GM12875 (cell line): ENCODE results near the gene WNK4.

Source experiments
- H3K4me3 ChIP-seq: one replicate; pipeline ENCODE4 v1.5.1; 2011; ENCODE audit warnings: low read depth, low read length, control low read depth
- CTCF ChIP-seq: IDR thresholded peaks from 2 replicates; pipeline ENCODE4 v1.5.1; 2011; ENCODE audit warnings: low read depth, mild to moderate bottlenecking, control low read depth, inconsistent platforms, low read length, moderate library complexity, borderline replicate concordance; ENCODE audit not compliant: insufficient read depth

Gene WNK4

GRCh38 chr17:42814633-42815399 lies 34.4 kb downstream of the WNK4 start:
- TF ChIP-seq CTCF, result no peak
- H3K4me3 ChIP-seq, result no peak overlapping the region

- no peak for TF ChIP-seq CTCF
- H3K4me3 ChIP-seq, result no peak overlapping the region
These were observed 37.5 kb downstream of the WNK4 start for GRCh38 chr17:42817866-42818265.

- TF ChIP-seq CTCF, result no peak
- H3K4me3 ChIP-seq, result no peak overlapping the region
These were observed 38.0 kb downstream of the WNK4 start for GRCh38 chr17:42818379-42818778.

- TF ChIP-seq CTCF, result peak; percentile 78
- no peak overlapping the region for H3K4me3 ChIP-seq
These were observed 39.6 kb downstream of the WNK4 start for GRCh38 chr17:42819939-42820535.

- no peak overlapping the region for H3K4me3 ChIP-seq
- no peak for TF ChIP-seq CTCF
These were observed 40.8 kb downstream of the WNK4 start for GRCh38 chr17:42821176-42821575.

GRCh38 chr17:42827472-42827871 lies 47.1 kb downstream of the WNK4 start:
- TF ChIP-seq CTCF, result no peak
- no peak overlapping the region for H3K4me3 ChIP-seq

- no peak for TF ChIP-seq CTCF
- H3K4me3 ChIP-seq, result no peak overlapping the region
These were observed 50.6 kb downstream of the WNK4 start for GRCh38 chr17:42830971-42831370.
